ENCODE data around the gene BRD7.
A peak's percentile ranks its signal among the peaks of the same experiment; 100 is the strongest.

The BRD7 gene

DNA sequence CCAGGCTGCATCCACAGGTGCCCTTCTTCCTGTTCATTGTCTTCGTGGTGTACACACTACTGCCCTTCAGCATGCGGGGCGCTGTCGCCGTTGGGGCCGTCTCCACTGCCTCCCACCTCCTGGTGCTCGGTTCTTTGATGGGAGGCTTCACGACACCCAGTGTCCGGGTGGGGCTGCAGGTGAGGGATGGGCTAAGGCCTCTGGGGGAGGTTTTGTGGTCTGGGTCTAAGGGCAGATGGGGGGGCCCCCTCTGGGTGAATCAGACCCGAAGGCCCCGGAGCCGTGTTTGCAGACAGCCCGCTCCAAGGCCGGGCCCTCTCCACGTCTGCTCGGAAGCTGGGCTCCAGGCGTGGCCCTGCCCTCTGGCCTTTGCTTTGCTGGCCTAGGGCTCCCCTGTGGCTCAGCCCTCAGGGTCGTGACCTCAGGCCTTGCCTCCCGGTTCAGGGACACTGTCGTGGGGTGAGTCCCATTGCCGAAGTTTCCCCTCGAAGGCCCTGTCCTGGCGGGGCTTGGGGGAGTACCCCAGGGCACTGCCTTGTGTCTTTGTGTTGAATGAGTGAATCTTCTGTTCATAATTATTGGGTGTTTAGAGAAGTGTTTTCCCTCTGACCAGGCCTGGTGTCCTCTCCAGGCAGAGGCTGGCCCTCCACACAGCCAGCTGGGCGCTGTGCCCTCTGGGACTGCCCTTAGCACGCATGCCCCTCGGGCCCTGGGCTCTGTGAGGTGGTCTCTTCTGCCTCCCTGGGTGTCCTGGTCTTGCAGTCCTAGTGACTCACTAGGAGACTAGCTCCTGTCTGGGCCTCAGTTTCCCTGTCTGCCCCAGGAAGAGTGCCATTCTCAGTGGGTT is 76.8 kb downstream of the BRD7 start:
- DNase-seq (ENCODE audit: low read depth in 2 of 3, low spot score in 1 of 3), result no peak

DNA sequence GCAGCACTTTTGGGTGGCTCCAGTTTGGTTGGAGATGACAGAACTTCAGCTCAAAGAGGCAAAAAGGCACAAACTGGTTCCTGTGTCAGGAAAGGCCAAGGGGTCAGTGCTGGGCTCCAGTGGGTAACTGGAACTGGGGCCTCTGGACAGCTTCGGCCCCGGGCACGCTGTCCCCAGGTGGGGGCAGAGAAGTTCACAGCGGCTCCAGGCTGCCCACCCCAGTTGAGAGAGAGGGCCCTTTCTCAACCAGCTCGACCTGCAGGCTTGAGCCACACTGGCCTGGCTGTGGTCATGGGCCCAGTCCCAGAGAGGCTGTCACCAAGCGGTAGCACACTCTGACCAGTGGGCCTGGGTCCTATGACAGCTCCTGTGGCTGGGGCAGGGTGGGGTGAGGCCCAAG is 77.9 kb downstream of the BRD7 start:
- no peak for DNase-seq (ENCODE audit: low read depth in 2 of 3, low spot score in 1 of 3)

DNA sequence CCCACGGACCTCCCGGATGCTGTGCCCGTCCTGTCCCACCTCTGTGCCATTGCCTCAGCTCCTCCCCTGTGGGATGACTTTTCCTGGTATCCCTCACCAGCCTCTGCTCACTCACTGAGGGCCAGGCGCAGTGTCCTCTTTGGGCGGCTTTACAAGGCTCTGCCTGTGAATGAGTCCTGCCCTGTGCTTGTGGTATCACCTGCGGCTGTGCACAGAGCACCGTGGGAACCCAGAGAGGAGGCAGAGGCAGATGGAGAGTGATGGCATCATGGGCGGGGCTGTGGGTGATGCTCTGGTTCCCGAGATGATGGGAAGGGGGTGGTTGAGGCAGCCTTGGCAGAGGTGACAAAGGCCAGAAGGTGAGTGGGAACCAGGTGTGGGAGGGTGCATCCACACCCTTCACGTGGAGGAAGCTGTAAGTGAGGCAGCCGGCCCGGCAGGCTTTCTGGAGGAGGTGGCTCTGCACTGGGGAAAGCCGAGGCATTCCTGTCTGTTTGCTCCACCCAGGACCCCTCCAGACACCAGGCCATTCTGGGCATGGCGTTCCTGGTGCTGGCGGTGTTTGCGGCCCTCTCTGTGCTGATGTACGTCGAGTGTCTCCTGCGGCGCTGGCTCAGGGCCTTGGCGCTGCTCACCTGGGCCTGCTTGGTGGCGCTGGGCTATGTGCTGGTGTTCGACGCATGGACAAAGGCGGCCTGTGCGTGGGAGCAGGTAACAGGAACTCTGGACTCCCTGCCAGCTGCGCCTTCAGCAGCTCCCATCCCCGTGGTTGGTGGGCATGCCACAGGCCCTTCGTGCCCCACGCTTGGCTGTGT is 78.6 kb downstream of the BRD7 start:
- DNase-seq (ENCODE audit: low read depth in 2 of 3, low spot score in 1 of 3), result no peak

DNA sequence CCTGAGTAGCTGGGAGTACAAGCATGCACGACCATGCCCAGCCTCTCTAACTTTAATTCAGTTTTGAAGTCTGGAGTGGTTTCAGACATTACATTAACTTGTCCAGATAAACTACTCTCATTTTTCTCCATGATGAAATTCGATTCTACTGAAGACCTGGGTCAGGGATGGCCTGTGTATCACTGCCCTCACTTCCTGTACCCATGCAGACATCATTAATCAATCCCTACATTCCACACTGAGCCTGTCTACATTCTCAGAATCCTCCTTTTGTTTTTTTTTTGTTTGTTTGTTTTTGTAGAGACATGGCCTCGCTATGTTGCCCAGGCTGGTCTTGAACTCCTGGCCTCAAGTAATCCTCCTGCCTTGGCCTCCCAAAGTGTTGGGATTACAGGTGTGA is 79.9 kb downstream of the BRD7 start:
- no peak for DNase-seq (ENCODE audit: low read depth in 2 of 3, low spot score in 1 of 3)

DNA sequence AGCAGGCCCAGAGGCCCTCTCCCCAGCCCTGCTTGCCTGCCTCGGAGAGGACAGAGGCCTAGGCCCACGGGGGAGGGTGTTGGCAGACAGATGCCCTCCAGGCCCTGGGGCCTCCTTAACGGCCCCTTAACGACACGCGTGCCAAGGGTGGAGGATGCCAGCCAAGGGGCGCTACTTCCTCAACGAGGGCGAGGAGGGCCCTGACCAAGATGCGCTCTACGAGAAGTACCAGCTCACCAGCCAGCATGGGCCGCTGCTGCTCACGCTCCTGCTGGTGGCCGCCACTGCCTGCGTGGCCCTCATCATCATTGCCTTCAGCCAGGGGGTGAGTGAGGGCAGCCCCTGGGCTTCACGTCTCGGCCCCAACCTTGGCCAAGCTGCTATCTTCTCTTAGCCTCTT is 80.8 kb downstream of the BRD7 start:
- DNase-seq (ENCODE audit: low read depth in 2 of 3, low spot score in 1 of 3), result no peak

DNA sequence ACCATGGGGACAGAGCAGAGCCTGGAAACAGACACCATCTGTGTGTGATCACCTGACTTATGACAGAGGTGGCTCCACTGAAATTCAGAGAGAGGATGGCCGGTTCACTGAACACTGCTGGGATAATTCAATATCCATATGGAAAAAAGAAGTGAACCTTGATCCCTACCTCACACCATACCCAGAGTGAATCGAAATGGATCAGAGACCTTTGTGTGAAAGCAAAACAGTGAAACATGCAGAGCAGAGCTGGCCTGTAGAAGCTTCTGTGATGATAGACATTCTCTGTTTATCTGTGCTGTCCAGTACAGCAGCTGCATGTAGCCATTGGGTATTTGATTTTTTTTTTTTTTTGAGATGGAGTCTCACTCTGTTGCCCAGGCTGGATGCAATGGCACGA is 82.1 kb downstream of the BRD7 start:
- DNase-seq (ENCODE audit: low read depth in 2 of 3, low spot score in 1 of 3), result no peak

DNA sequence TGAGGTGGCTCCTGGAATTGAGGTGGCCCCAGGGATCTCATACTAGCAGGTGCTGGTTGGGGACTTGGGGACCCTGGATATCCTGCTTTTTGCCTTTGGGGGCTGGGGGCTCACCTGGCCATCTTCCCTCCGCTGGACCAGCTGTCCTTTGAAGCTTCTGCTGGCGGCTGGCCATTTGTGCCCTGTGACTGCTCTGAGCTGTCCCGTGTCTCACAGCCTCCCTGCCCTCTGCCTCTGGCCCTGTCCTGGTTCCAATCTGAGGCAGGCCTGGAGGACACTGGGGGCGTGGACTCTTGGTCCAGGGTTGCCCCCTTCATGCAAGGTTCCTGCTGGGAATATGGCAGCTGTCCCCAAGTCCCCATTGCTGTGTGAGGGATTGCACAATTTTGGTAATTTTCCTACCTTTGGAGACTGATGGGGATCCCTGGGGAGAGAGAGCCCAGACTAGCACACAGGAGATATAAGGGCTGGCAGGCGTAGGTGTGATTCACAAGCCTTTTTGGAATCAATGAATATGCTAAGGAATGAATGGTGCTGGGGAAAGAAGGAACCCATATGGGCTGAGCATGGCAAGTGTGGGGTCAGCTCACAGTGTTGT is 83.3 kb downstream of the BRD7 start:
- DNase-seq (ENCODE audit: low read depth in 2 of 3, low spot score in 1 of 3), result no peak

DNA sequence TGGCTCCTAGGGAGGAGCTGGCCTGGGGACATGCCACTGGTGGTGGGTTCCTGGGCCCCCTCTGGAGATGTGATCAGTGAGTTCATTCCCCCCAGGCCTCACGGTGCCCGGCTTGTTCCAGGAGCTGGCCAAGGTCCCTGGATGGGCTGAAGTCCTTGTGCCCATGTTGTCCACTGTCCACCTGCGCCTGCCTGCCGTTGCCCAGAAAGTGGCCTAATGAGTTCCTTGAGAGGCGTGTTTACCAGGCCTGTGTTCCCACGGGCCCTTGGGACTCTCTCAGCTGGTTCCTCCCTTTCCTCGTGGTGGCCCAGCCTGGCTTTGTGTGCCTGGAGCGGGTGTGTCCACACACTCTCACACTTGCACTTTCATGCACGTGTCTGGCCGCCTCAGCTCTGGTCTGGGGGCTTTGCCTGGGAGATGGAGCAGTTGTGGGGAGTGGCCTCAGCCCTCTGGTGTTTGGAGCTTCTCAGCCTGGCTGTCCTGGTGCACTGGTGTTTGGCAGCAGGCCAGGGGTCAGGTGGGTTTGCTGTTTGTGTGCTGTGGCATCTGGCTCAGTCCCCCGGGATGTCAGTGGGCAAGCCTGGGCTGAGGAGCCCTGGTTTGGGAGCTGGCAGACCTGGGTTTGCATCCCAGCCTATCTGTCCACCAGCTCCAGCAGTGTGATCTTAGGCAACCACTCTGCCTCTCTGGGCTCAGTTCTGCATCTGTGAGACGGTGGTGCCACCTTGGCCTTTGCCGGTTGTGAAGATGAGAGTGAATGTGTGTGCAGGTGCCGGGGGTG is 84.5 kb downstream of the BRD7 start:
- DNase-seq (ENCODE audit: low read depth in 2 of 3, low spot score in 1 of 3), result no peak

DNA sequence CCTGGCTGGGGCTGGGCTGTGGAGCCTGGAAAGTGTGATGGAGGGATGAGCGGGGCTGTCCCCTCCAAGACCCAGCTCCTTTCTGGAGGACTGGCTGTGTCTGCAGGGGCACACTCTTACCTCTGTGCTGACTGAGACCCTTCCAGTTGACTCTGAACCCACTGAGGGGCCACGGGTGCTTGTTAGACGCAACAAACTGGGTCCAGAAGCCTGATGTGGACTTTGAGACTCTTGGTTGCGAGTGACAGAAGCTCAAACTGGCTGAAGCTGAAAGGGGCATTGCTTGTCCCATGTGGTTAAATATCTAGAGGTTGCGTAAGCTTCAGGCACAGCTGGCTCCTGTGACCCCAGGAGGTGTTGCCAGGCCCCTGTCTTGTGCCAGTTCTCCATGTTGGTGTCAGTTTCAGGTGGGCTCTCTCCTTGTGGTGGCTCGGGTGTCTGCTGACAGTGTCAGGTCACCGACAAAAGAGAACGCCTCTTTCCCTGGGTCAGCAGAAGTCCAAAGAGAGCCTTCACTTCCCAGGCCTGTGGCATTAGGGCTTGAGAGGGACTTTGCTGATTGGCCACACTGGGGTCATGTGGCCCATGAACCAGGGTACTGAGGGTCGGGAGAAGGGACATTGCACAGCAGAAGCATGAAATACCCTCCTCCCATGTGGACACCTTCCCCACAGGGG is 85.7 kb downstream of the BRD7 start:
- no peak for DNase-seq (ENCODE audit: low read depth in 2 of 3, low spot score in 1 of 3)

DNA sequence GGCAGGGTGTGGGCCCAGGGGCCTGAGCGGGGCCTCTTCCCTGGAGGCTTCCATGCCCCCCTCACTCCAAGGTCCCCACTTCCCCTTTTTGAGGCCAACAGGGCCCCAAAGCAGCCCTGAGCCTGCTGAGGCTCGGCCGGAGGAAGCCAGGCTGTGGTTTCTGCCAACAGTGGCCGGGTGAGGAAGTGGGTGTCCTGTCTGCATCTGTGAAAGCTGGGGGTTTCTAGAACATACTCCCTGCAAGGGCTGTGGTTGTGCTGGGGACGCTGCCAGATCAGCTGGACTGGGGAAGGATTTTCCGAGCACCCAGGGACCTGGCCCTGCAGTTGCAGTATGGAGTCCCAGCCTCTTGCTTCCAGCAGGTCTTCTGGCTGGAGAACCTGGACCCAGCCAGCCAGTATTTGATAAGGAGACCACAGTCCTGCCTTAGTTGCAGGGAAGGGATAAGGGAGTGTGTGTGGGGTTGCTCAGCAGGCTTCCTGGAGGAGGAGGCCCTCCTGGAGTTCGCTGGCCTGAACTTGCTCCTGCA is 86.7 kb downstream of the BRD7 start:
- peak in 1 of 3 donors; percentile 39 for DNase-seq (ENCODE audit: low read depth in 2 of 3, low spot score in 1 of 3)

DNA sequence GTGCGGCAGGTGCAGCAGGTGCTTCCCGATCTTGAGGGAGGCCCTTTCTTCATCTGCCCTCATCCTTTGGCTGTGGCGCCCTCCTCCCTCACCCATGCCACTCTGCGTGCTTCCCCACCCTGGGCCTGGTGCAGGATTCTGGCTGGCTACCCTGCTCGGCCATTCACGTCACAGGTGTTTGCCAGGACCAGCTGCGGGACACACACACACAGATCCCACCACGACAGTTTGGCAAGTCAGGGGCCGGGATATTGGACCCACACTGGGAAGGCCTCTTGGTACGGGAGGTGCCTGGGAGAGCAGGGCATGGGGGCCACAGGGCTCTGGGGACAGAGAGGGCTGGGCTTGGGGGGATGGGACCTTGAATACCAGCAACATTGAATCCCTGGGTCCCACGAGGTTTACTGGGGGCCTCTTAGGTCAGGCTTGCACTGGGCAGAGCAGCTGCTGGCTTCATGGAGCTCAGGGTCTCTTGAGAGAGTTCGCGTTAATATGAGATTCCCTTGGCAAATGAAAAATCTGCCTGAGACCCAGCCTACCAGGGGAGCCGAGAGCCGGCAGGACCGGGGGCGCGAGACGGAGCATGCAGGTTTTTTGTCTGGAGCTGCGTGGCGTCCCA is 87.3 kb downstream of the BRD7 start:
- DNase-seq (ENCODE audit: low read depth in 2 of 3, low spot score in 1 of 3), result no peak

DNA sequence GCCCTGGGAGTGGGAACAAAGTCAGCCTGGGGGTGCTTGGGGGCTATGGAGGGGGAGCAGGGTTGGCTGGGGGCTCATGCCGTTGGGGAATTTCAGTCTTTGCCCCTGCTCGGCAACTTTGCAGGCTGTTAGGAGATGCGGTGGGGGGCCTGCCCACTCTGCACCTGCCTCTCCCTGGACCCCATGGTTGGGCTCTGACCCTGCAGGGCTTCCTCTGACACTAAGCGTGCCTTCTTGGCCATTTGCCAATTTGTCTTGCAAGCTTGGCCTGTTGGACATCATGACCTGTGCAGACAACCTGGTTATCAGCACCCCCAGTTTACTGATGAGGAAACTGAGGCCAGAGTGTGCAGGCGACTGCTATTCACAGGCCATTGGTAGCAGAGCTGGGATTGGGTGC is 87.9 kb downstream of the BRD7 start:
- DNase-seq (ENCODE audit: low read depth in 2 of 3, low spot score in 1 of 3), result no peak

DNA sequence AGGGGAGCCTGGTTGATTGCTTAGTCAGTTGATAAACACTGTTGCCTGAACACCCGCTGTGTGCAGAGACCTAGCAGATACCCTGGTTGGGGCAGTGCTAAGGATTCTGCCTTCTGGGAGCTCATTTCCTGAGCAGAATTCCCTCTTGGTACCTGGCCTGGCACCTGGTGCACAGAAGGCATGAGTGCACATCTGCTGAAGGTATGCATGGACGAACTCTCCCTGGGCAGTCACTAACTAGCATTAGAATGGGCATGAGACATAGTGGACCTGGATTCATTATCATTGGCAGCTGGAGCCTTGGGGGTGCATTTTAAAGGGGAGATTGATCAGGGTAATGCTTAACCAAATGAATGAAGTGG is 89.3 kb downstream of the BRD7 start:
- DNase-seq (ENCODE audit: low read depth in 2 of 3, low spot score in 1 of 3), result no peak

DNA sequence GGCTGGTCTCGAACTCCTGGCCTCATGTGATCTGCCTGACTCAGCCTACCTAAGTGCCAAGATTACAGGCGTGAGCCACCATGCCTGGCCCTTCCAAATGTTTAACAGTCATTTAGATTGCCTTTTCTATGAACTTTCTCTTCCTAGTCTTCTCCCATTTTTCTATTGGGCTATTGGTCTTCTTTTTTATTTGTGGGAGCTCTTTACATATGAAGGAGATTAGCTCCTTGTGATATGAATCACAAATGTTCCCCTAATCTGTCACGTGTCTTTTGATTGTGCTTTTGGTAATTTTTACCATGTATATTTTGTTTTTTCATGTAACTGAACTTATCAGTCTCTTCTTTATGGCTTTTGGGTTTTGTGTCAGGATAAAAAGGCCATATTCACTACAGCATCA is 90.5 kb downstream of the BRD7 start:
- DNase-seq (ENCODE audit: low read depth in 2 of 3, low spot score in 1 of 3), result no peak

DNA sequence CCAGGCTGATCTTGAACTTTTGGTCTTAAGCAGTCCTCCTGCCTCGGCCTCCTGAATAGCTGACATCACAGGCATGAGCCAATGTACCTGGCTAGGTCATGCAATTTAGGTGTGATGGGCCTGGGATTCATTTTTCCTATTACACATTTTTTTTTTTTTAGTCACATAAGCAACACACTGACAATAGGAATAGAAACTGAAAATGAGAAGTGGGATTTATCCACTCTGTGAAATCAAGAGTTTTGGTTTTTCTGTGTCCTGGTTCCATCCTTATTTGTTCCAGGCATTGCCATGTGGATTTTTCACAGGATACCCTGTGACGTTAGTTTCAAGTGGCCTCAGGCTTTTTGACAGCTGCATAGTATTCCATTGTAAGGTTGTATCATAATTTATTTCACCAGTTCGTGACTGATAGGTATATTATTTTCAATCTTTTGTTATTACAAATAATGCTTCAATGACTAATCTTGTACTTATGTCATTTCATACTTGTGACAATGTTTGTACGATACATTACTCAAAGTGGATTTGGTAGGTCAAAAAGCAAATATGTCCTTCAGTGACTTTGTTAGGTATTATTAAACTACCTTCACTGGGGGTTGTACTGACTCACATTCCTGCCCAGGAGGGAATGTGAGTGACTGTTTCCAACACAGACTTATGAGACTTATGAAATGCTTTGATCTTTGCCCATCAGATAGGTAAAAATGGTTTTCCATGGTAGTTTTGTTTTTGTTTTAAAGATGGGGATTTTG is 91.8 kb downstream of the BRD7 start:
- no peak for DNase-seq (ENCODE audit: low read depth in 2 of 3, low spot score in 1 of 3)

DNA sequence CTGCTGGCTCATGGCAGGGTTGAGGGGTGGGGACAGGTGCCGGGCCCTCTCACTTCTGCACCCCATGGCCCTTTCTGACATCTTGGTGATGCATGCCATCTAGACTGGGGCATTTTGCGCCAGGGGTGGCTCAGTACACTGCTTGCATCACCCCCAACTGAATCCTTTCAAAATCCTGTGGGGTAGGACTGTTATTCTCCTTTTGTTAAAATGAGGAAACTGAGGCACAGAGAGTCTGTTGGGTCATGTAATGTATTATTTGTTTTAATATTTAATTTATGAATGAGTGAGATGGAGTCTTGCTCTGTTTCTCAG is 92.5 kb downstream of the BRD7 start:
- DNase-seq (ENCODE audit: low read depth in 2 of 3, low spot score in 1 of 3), result no peak

DNA sequence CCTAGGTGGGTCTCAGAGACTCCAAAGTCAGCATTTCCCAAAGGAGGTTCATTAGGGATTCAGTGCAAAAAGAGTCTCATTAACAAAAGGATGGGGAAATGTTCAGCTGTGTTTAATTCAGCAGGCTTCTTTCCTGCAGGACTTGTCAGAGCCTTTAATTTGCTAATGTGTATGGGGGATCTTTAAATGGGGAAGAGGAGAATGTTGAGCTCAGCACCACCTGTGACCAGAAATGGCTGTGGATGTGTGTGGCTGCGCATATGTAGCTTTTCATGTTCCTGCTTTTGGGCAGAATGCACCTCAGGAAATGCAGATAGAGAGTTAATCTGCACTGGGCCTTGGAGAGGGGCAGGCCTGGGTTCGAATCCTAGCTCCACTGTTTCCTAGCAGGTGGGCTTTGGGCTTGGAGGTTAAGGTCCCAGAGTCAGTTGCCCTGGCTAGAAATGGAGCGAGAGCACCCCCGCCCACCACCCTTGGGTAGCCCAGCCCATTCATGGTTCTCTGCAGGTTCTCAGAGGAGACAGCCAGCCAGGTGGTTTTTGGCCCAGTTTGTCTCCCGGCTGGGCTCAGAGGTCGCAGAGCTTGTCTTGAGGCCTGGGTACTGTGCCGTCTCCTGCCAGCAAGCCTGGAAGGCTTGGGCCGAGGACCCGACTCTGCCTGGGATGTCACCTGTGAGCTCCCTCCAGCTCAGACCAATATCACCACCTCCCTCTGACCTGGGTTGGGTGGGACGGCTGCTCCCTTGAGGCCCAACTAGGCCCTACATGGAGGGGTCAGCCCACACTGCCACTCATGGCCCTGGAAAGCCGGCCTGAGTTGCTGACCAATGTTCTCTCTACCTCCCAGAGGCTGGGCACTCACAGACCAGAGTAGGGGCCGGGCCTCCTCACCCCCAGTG is 93.1 kb downstream of the BRD7 start:
- no peak for DNase-seq (ENCODE audit: low read depth in 2 of 3, low spot score in 1 of 3)

DNA sequence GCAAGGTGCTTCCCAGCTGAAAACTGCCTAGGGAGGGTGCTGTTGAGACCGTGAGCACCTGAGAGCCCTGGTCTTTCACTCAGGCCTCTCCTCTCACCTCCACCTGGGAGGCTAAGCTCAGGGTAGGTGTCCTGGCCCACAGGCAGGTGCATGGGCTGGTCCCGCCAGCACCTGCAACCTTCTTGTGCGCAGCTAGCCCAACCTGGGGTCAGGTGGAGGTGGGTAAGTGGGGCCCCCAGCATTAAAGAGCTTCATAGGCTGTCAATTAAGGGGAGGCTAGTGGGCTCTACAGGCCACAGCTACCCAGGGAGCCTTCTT is 93.7 kb downstream of the BRD7 start:
- DNase-seq (ENCODE audit: low read depth in 2 of 3, low spot score in 1 of 3), result no peak
